AG20443 (cell line): ENCODE measurements around the gene LIMS4.
"Not testable (repeated sequence)": the region's sequence is repeated elsewhere in the genome, so short reads cannot be mapped to it uniquely, and the experiment has no call there.

Source experiments
- DNase-seq: peaks from one replicate; pipeline ENCODE4 v3.0.0; 2012; ENCODE audit warnings: low spot score, mixed read lengths

Gene LIMS4

GRCh38 chr2:110449127-110449947, 23.3 kb downstream of the LIMS4 start:
- DNase-seq, result not testable (repeated sequence)

DNA sequence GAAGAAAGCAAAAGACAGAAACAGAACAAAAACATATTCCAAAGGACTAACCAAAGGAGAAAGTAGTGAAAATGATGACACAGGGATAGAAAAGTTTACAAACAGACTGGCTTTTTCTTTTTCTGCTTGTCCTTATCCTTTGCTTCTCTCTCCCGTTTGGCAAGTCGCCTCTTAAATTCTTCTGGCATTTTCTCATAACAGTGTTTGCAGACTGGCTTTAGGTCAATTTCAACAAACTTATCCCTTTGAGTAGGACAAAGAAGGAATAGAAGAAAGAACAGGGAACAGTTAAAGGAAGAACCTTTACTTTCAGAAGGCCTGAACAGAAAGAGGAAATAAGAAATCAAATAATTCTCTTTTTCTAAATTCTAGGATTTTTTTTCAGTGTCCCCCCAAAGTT, 26.0 kb downstream of the LIMS4 start:
- not testable (repeated sequence) for DNase-seq

- not testable (repeated sequence) for DNase-seq
These were observed 29.2 kb downstream of the LIMS4 start for GRCh38 chr2:110443305-110444005.

GRCh38 chr2:110441905-110442304, 30.7 kb downstream of the LIMS4 start:
- not testable (repeated sequence) for DNase-seq

GRCh38 chr2:110434565-110434964, 38.1 kb downstream of the LIMS4 start:
- DNase-seq, result not testable (repeated sequence)

GRCh38 chr2:110425725-110426124, 46.9 kb downstream of the LIMS4 start:
- DNase-seq, result not testable (repeated sequence)

DNA sequence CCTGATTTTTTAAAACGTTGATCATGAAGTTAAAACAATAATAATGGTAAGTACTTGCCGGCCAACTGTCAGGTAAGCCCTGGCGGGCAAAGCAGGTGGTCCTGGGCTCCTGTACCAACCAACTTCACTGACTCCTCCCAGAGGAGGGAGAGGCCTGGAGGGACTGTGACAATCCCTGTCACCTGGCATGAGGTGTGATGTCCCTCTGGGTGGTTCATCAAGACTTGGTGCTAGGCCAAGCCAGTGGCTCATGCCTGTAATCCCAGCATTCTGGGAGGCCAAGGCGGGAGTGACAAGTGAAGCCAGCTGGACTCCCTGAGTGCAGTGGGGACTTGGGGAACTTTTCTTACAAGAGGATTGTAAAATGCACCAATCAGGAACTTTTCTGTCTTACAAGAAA, 48.2 kb downstream of the LIMS4 start:
- DNase-seq, result not testable (repeated sequence)

- DNase-seq, result not testable (repeated sequence)
These were observed 49.0 kb downstream of the LIMS4 start for GRCh38 chr2:110423574-110423962.

DNA sequence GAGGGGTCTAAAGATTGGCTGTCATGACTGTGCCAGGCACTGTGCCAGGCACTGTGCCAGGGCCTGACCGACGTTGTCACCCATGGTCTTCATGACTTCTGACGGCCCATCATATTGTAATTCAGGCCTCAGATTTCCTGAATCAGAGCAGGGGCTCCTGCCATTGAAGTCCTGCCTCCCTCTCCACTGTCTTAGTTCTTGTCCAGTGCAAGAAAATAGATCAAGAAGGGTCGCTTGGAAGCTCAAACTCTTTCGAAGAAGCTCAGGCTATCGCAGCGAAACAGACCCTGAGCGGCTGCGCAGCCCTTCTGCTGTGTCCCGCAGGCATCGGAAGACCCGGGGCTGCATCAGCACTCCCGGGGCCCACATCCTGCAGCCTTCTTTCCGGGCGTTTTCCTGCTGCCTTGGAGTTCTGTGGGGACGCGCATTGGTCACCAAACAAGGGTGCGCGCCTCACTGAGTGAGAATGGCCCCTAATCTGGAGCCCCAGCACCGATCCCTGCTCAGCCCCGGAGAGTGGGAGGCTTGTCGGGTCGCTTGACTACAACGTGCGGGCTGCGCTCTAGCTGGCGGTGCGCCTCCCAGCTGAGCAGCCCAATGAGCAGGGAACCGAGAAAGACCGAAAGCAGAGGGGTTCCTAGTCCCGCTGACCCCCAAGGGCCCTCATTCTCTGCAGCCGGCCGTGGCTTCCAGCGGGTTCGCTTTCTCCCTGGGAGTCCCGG, 49.6 kb downstream of the LIMS4 start:
- DNase-seq, result not testable (repeated sequence)

DNA sequence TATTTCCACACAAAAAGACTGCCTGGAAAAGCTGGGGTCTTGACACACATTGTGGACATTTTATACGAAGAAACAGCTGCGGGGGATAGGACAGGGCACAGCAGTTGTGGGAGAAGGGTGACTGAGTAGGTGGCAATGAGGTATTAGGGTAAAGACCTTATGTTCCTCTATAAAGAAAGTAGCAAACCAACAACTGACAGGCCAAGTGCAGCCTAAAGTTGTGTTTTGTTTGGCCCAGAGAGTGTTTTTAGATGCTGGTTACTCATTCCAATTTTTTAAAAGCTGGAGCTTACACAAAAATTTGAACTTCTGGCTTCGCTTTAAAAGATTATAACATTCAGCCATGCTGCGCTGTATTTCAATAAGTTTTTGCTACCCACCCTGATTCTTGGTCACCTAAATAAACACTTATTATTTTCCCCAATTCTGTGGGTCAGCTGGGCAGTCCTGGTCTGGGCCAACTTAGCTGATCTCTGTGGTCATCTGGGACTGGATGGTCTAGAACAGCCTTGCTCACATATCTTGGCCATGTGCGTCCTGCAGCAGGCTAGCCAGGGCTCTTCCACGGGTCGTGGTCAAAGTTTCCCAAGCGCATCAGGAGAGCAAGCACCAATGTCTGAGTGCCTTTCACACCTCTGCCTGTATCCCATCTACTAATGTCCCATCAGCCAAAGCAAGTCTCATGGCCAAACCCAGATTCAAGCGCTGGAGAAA, 51.8 kb downstream of the LIMS4 start:
- DNase-seq, result not testable (repeated sequence)

- not testable (repeated sequence) for DNase-seq
These were observed 65.5 kb downstream of the LIMS4 start for GRCh38 chr2:110407142-110407541.

DNA sequence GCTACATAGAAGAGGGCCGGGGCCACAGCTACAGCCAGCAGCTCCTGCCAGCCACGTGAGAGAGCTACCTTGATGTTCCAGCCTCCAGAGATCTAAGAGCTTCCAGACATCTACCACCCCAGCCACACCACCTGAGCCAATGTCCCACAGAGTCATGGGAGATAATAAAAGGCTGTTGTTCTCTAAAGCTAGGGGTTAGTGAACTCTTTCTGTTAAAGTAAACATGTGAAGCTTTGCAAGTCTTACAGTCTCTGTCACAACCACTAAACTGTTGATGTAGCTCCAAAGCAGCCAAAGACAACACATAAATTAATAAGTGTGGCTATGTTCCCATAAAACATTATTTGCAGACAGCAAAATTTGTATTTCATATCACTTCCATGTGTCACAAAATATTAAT, 67.6 kb downstream of the LIMS4 start:
- DNase-seq, result not testable (repeated sequence)

DNA sequence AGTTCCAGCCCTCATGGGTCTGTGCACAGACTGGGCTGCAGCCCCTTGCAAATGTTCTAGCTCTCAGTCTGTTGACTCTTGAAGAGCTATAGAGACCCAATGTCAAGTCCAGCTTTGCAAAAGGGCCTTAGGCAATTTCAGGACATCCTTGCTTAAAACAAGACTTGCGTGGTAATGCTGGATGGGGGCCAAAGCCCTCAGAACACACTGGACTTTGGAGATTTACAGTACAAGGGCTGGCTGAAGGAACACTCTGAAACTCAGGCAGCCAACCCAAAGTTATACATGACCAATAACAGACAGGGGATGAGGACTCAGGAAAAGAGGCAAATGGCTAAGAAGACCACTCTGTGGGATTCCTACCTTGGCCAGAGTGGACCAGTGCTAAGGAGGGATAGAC, 68.4 kb downstream of the LIMS4 start:
- DNase-seq, result not testable (repeated sequence)

DNA sequence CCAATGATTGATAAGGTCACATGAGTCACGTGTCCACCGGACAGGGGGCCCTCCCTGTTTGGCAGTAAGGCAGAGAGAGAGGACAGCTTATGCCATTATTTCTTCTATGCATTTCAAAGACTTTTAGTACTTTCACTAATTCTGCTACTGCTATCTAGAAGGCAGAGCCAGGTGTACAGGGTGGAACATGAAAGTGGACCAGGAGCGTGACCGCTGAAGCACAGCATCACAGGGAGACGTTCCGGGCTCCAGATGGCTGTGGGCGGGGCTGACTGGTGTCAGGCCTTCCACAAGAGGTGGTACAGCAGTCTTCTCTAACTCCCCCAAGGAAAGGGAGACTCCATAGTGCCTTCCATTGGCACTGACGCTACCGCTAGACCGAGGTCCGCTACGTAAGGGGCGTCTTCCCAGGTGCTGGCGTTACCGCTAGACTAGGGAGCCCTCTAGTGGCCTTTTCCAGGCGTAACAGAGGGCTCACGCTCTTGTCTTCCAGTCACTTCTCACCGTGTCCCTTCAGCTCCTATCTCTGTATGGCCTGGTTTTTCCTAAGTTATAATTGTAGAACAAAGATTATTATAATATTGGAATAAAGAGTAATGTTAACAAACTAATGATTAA, 71.5 kb downstream of the LIMS4 start:
- not testable (repeated sequence) for DNase-seq

DNA sequence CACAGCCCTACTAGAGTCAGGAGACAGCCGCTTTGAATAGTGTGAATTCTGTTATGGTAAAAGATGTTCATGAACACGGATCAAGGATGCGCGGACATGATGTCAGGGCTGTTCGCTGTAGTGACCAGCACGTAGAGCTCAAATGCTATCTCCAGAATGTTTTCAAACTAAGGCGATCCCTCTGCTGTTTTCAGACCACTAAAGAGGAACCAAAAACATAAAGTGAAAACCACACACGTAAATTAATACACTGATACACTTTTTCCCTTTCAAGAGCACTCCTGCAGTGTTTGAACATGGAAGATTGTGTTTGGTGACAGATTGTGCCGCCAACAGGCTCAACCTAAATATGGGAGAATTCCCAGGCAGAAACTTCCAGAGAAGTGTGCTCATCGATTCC, 73.2 kb downstream of the LIMS4 start:
- DNase-seq, result not testable (repeated sequence)

DNA sequence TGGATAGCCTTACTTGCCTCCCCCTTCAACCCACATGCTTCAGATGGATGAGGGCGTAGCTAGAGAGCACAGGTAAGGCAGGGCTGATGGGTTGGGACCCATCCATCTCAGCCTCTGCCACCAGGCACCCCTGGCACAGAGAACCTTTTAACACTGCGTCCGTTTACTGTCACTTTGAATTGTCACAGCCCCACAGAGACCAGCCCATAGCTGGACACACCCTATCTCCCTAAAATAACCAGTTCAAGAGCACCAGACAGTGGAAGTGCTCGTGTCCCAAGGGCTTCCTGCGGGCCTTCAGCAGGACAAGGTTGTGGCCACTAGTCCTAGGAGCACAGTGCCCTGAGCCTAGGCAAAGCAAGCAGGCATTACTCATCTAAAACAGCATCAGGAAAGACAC, 76.6 kb downstream of the LIMS4 start:
- DNase-seq, result not testable (repeated sequence)
